Right atrium auricular region (tissue), 2 donors: Measurements from ENCODE around the gene CDH2. TPM values are rescaled to one million over a fixed set of nuclear protein-coding genes. Genes with fewer than 3 reads are reported as not detected.
A peak's percentile ranks its signal among the peaks of the same experiment; 100 is the strongest.

ENCODE experiments used
- DNase-seq: peaks from one replicate; pipeline ENCODE4 v3.0.0-alpha.2; 2019; ENCODE audit warnings: low spot score
- H3K27ac ChIP-seq, 2 donors: fragments of 200-600 bp; sonication (generic); 1 replicate in 1 of 2; 2 replicates in 1 of 2; pipeline ENCODE4 v1.5.1; 2016 to 2019
- H3K27me3 ChIP-seq, 2 donors: fragments of 200-600 bp; sonication (generic); one replicate each; pipeline versions ENCODE4 v1.5.1 to v1.6.0; 2017 to 2019
- H3K36me3 ChIP-seq: fragments of 200-600 bp; sonication (generic); one replicate; pipeline ENCODE4 v1.5.1; 2016
- H3K4me1 ChIP-seq, 2 donors: fragments of 200-600 bp; sonication (generic); one replicate each; pipeline versions ENCODE4 v1.5.1 to v1.6.0; 2017 to 2019
- H3K4me3 ChIP-seq, 2 donors: fragments of 200-600 bp; sonication (generic); 1 replicate in 1 of 2; 2 replicates in 1 of 2; pipeline ENCODE4 v1.5.1; 2017 to 2019; ENCODE audit warnings: mild to moderate bottlenecking in 1 of 2, moderate library complexity in 1 of 2
- H3K9me3 ChIP-seq, 2 donors: fragments of 200-600 bp; sonication (generic); one replicate each; pipeline ENCODE4 v1.5.1; 2019
- total RNA-seq, 2 donors: library from RNA; depleted of rRNA; stranded (reverse); fragments of >200 nt; gene quantifications; one replicate each; pipeline ENCODE4 v1.1.0, GENCODE V29; 2016
- TF ChIP-seq, protein P1 (sequence below), 2 donors: fragments of 200-600 bp; sonication (generic); IDR thresholded peaks; one replicate each; pipeline ENCODE4 v1.5.1; 2019; ENCODE audit warnings: antibody characterized with exemption in 2 of 2

CDH2 gene
- total RNA-seq, 2 donors from 2014 or later: 205 to 269 TPM

DNA sequence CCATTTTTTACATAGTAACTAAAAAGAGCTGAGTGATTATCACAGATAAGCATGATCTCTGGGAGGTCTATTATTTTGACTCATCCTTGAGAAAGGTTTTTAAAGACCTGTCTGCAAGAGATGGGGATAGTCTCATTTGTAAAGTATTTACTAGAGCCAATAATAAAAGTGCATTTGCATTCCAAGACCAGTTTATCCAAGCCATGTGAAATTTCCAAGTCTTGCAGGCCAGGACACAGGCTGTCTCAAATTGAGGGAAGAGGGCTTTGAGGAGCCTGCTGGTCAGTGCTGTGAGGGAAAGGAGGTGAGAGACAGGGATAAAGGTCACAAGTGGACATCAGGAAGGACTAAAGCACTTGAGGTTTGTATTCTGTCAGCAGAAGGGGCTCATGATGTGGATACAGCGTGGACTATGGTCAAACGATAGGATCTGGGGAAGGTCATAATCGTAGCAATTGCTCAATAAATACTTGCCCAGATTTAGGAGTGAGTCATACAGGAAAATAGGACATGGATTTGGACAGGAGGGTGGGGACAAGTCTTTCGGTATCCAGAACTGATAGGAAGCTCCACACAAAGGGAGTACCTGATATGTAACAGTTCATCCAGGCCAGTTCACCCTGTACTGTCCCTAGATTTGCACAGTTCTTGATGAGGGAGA, 6.6 kb upstream of the CDH2 start:
- no peaks in the 10 kb centered on the region for H3K9me3 ChIP-seq
- H3K4me1 ChIP-seq: peaks cover 0 to 1% of the 10 kb centered on the region in 2 donors
- no peaks in the 10 kb centered on the region for H3K36me3 ChIP-seq
- H3K27ac ChIP-seq: peak overlapping the region in 1 of 2 donors; percentile 8
- no peak overlapping the region for H3K4me3 ChIP-seq
- TF ChIP-seq, protein P1, sequence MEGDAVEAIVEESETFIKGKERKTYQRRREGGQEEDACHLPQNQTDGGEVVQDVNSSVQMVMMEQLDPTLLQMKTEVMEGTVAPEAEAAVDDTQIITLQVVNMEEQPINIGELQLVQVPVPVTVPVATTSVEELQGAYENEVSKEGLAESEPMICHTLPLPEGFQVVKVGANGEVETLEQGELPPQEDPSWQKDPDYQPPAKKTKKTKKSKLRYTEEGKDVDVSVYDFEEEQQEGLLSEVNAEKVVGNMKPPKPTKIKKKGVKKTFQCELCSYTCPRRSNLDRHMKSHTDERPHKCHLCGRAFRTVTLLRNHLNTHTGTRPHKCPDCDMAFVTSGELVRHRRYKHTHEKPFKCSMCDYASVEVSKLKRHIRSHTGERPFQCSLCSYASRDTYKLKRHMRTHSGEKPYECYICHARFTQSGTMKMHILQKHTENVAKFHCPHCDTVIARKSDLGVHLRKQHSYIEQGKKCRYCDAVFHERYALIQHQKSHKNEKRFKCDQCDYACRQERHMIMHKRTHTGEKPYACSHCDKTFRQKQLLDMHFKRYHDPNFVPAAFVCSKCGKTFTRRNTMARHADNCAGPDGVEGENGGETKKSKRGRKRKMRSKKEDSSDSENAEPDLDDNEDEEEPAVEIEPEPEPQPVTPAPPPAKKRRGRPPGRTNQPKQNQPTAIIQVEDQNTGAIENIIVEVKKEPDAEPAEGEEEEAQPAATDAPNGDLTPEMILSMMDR (IDR thresholded peaks at IDR 0.05): no peak
- DNase-seq: no peak
- H3K27me3 ChIP-seq: no peaks in the 10 kb centered on the region

- H3K36me3 ChIP-seq: no peaks in the 10 kb centered on the region
- no peak for DNase-seq
- no peaks in the 10 kb centered on the region for H3K9me3 ChIP-seq
- H3K4me1 ChIP-seq: peaks cover 0 to 6% of the 10 kb centered on the region in 2 donors
- H3K27ac ChIP-seq: no peak overlapping the region
- H3K4me3 ChIP-seq: no peak overlapping the region
- TF ChIP-seq, protein P1 (IDR thresholded peaks at IDR 0.05): no peak
- no peaks in the 10 kb centered on the region for H3K27me3 ChIP-seq
These were observed 4.7 kb upstream of the CDH2 start for GRCh38 chr18:28181616-28182015.

GRCh38 chr18:28178720-28179119, 1.8 kb upstream of the CDH2 start:
- peak overlapping the region; percentile 85 to 89 for H3K27ac ChIP-seq
- TF ChIP-seq, protein P1 (IDR thresholded peaks at IDR 0.05): no peak
- DNase-seq: no peak
- H3K4me1 ChIP-seq: peaks cover 0 to 6% of the 10 kb centered on the region in 2 donors
- H3K36me3 ChIP-seq: no peaks in the 10 kb centered on the region
- H3K4me3 ChIP-seq: peak overlapping the region; percentile 63 to 76
- no peaks in the 10 kb centered on the region for H3K9me3 ChIP-seq
- H3K27me3 ChIP-seq: no peaks in the 10 kb centered on the region

- Histone ChIP-seq H3K4me1 (peaks cover 0 to 6% of the 10 kb centered on the region in 2 donors), H3K4me3 (peak overlapping the region; percentile 63 to 76), H3K27me3 (no peaks in the 10 kb centered on the region), H3K9me3 (no peaks in the 10 kb centered on the region), H3K36me3 (no peaks in the 10 kb centered on the region), H3K27ac (peak overlapping the region; percentile 87 to 89)
- DNase-seq: no peak
- TF ChIP-seq, protein P1 (IDR thresholded peaks at IDR 0.05): peak in 1 of 2 donors; percentile 29
These were observed 1.1 kb upstream of the CDH2 start for GRCh38 chr18:28177828-28178635.

DNA sequence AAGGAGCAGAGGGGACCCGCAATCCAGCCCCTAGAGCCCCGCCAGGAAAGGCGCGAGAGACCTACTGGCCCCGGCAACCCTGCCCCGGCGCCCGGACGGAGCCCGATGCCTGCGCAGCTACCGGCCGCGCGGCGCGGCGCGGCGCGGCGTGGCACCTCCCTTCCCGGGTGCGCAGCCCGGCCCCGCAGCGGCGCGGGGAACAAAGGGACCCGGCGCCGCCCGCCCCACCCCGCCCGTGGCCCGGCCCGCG, 307 bp downstream of the CDH2 start:
- TF ChIP-seq, protein P1 (IDR thresholded peaks at IDR 0.05): no peak
- peaks cover 0 to 6% of the 10 kb centered on the region in 2 donors for H3K4me1 ChIP-seq
- H3K27ac ChIP-seq: peak overlapping the region; percentile 87 to 89
- H3K9me3 ChIP-seq: no peaks in the 10 kb centered on the region
- no peaks in the 10 kb centered on the region for H3K27me3 ChIP-seq
- H3K36me3 ChIP-seq: no peaks in the 10 kb centered on the region
- peak overlapping the region; percentile 63 to 76 for H3K4me3 ChIP-seq
- DNase-seq: no peak
